Renal cortical epithelial cell (primary cell): ENCODE measurements around the gene MON1A. TPM values are rescaled to one million over a fixed set of nuclear protein-coding genes. Genes with fewer than 3 reads are reported as not detected.
A peak's percentile ranks its signal among the peaks of the same experiment; 100 is the strongest.

ENCODE experiments used
- DNase-seq: peaks from one replicate; pipeline ENCODE4 v3.0.0-alpha.2; 2011; ENCODE audit warnings: low read depth
- total RNA-seq: library from RNA; depleted of rRNA; stranded (reverse); fragments of >200 nt; gene quantifications from 2 replicates; pipeline ENCODE4 v1.2.3, GENCODE V29; 2014

Gene MON1A
- total RNA-seq, 1 donor from 2014 or later = 9.9 TPM

DNA sequence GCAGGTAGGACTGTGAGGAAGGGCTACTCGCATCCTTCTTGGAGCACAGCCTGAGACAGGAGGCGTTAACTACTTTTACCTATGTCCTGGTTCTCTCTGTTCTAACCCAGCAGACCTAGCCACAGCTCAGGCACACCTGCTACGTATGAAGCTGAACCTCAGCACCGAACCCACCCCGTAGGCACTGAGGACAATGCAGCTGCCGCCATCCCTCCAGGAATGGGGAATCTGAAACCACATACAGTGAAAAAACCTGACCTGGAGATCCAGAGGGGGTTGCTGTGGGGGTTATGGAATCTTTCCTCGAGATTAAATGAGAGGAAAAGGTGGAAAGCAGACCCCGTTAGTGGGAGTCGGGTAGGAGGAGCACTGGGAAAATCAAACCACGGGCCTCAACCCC lies 40.3 kb downstream of the MON1A start:
- no peak for DNase-seq

DNA sequence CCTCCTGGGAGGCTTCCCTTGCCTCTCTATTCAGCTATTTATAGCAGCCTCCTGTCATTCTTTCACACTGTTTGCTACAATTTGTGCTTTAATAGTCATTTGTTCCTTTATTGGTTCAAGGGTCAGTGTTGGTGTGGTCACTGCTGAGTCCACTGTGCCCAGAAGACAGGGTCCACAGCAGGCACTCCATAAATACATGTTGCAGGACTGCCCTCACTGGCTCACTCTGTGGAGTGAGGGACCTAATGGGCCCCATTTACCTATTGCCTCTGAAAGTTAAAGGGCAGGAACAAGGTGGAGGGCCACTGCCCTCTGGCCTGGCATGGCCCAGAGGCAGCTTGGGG lies 42.7 kb downstream of the MON1A start:
- no peak for DNase-seq

DNA sequence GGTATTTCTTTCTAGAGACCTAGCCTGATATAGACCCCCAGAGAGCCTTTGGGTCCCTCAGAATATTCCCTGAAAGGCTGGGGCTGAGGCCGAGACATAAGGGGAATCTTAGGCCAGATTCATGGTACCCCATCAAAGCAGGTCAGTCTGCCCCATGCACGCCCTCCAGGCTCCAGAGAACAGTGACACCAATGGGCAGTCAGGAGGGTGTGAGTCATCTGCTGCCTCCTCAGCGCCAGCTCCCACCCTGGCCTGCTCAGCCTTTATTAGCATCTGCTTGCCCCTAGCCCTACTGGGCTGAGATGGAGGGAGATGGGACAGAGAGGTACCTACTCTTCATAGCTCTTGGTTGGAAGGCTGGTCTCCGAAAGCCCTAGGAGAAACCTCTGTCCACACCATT lies 45.6 kb downstream of the MON1A start:
- DNase-seq = no peak

DNA sequence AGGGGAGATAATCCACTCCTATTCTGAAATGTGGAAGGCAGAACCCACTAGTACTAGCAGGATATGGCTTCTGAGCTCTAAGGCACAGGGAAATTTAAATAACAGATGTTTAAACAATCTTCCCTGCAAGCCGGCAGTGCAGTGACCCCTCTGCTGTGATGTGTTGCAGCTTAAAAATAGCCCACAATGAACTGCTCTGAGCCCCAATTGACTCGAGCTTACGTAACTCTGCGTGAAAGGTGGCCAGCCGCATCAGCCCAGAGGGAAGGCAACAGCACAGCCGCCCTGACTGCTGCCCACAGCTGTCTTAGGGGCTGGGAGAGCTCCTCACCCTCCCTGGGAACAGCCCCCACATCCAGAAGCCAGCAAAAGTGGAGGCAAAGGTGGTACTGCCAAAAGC lies 47.4 kb downstream of the MON1A start:
- DNase-seq = no peak

DNA sequence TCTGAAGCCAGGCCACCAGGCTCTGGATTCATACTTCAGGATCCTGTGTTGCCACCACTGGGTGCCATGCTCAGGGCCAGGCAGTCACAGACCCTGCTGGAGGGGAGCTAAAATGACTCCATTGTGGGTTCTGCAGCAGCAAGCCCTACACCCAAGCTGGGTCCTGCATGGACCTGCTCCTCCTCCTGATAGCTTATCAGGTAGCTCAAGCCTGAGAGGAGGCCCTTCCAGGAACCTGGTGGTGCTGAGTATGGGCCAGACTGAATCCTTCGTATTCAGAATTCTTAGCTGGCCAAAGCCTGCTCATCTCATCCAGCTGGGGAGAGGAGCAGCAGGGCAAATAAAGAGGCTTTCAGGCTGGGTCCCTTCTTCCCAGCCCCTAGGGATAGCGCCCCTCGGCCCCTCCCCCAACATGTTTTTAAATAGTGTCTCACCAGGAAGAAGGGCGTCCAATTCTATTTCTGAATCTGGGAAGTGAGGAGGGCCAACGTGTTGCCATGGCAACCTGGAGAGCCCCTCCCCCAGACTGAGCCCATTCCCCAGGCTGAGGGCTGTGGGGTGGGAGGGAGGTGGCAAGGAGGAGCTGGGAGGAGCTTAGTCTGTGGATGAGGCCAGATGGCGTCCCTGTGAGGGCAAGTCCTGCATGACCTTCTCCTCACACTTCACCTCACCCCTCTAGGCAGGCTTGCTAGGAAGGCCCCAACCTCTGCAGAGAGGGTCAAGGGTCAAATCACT lies 48.9 kb downstream of the MON1A start:
- DNase-seq = no peak

DNA sequence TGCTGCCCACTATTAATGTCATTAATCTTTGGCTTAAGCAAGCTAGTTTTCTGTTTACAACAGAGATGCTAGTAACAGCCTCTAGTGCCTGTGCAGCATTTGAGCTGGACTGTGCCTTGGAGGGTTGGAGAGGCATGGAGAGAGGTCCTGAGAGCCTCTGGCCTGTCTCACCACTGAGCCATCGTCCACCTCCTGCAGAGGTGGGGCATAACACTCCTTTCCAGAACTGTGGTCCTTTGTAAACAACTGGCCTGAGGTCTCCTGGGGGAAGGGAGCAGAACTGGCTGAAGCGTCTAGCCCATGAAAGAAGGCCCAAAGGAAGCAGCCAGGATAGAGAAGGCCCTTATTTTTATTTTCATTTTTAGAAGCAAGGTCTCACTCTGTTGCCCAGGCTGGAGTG lies 49.9 kb downstream of the MON1A start:
- no peak for DNase-seq

DNA sequence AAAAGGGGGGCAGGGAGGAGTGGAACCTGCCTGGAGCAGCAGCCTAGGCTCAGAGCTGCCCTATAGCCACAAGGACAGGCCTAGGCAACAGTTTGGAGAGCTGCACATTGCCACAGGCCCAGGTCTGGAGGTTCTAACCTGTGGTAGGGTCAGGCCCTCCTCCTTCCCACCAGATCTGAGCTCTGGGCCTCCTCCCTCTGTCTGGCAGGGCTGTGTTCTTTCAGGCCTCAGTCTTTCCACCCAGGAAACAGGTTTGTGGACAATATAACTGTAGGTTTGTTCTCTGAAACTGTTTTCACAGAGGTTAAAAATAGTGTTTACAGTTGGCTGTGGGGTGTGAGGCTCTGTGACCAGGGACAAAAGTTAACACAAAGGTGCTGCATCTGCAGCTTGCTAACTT lies 50.9 kb downstream of the MON1A start:
- no peak for DNase-seq

DNA sequence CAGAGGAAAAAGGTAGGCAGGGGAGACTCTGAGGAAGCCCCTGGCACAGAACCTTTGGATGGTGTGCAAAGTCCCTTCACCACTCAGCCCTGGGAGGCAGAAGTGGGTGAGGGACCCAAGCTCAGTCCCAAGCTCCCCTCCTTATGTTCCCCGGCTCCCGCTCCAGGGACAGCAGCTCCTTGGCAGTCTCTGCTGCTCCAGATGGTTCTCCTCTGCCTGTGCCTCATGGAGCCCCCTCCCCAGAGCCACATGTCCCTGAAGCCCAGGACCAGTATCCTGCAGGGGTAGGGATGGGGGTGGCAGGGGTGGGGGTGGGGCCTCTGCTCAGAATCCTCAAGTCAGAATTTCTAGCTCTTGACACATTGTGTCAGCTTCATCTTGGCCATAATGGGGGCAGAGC lies 51.9 kb downstream of the MON1A start:
- DNase-seq = no peak

DNA sequence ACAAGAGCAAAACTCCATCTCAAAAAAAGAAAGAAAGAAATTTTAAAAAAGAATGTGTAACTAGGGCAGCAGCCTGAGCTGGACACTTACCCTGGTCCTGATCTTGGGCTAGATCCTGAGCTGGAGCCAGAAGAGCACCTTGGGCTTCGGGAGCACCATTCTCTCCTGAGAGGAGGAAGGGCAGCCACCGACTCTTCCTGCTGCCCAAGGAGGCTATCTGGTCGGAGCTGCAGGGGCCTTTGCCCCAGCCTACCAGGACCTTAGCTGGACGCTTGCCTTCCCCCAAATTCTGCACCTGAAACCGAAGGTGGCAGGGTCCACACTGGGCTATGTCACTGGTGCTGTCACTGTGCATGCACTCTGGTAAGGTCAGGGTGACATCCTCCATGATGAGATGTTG lies 53.0 kb downstream of the MON1A start:
- DNase-seq = no peak

DNA sequence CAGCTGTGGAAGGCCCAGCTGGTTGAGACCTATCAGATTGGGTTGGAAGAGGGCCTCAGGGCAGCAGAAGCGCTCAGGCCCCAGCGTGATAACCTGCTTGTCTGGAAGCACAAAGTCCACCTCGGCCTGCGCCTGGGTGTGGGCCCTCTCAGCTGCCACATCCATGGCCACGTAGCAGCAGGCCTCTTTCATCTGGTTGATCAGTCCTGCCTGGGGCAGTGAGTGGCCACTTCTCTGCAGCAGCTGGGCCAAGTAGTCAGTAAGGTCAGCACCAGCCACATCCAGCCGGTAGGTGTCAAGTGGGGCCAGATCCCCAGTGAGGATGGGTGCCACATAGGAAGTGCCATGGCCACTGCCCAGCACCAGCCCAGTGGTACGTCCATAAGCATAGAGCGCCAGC lies 56.0 kb downstream of the MON1A start:
- no peak for DNase-seq

DNA sequence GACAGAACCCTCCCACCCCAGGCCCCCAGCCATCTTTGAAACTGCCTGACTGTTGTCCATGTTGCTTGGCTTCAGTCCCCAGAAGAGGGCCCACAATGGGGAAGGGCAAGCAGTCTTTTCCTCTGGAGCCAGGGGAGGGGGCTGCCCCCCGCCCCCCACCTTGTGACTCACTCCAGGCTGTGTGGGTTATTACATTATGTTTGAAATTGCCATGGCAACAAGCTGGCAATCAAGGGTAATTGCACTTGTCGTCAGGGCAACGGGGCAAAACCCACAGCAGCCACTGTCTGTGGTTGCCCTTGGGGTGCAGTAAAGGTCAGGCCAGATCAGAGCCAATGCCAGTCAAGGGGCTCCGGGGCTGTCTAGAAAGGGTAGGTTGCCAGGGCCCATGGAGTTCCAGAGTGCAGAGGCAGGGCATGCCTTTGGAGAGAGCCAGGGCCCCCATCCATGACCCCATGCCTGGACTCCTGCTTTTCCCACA lies 56.8 kb downstream of the MON1A start:
- DNase-seq = peak; percentile 66

DNA sequence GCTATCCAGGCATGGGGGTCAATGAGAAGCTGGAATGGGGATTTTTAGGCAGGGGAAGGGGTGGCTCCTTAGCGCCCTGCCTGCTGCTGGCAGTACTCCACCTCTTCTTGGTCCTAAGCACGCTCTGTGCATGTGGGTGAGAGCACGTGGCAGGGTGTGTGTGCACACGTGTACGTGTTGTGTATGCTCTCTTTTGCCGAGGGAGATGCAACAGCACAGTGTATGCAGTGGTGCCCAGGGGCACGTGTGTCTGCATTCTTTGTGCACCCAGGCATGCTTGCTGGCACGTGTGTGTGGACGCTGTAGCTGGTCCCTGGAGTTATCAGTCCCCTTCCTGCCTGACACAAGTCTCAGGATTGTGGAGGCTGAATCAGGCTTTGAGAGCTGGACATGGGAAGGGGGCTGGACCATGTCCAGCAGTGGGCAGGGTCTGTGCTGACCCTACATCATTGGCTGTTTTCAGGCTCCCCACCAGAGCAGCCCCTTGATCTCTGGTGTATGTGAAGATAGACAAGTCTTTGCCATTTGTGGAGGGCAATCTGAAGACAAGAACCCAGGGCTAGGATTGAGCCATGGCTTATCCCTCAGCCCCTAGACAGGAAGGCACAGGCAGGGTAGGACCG lies 58.0 kb downstream of the MON1A start:
- no peak for DNase-seq

DNA sequence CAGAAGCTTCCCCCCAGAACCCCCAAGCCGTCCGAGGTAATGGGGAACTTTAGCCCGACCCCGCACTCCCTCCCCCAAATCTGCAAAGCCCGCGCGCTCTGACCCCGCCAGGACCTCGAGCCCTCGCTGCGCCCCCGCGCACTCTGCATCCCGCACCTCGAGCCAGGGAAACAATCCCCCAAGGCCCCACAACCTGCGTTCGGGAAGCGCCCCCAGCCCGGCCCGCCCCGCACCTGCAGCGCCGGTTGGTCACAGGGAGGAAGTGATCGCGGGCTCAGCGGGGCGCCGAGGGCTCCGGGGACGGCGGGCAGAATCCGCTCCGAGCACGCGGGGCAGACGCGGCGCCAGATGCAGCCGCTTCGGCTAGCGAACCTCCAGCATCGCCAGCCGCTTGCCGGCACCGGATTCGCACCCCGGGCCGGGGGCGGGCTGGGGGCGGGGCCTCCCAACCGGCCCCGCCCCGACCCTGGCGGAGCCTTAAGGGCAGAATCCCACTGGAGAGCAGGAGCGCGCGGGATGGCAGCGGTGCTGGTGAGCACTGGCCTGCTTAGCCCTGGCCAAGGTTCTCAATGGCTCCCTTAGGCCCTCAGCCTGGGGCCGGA lies 60.0 kb downstream of the MON1A start, which contains the start of gene CAMKV:
CAMKV (minus strand) TSS at position 382 of the 602 bp plus-strand sequence. CDS start 7,518 bp downstream, outside the sequence.
- no peak for DNase-seq

DNA sequence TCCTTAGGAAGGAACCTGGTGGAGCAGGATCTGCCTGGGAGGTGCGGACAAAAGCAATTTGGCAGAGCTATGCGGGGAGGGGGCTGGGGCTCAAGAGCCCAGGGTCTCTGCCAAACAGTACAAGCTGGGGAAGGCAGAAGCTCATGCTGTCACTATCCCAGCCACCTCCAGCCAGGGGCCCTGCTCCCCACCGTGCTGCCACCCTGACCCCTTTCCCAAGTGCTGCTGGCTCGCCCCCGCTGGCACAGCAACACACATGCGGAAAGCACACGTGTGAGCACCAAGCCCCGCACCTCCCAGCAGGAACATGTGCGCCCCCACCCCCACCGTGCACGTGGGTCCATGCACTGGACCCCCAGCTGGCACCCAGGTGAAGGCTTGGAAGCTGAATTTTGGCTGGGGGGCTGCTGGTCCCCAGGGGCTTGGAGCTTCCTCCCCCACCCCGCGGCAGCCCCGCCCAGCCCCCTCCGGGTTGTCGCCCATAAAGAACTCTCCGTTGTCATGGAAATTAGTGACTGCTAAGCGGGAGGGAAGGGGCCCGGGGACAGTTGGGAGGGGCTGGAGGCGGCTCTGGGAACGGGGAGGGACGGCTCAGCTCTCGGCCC lies 60.6 kb downstream of the MON1A start:
- no peak for DNase-seq

DNA sequence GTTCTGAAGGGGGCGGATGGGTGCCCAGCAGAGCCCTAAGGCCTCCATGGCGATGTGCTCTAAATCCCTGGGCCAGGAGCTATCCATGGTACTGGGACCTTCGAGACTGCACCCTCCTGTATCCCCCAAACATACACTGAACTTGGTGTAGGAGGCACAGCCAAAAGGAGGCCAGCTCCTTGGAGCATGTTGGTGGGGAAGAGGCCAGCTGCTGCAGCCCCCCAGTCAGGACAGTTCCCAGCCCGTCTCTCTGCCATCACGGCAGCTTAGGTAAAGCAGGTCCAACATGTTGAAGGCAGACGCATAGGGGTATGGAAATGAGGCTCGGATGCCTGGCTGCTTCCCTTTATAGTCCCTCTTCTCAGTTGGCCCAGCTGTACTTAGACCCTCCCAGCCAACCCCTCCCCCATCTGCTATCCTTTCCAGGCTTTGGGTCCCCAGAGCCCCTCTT lies 61.7 kb downstream of the MON1A start:
- DNase-seq = peak; percentile 31

DNA sequence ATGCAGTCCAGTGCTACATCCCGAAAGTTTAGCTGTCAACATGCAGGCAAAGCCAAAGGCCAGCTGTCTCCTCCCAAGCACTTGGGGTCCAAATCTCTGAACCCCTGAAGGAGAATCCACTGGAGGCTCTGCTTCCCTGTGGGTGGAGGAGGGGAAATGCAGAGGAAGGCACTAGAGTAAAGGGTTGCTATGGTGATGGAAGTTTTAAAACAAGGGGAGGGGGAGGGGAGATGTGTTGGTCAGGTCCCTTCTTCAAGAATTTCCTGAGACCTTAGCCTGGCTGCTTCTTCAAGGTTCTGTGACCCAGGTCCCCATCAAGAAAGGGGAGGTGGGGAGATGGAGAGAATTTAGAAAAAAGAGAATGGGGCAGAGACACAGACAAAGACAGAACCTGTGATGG lies 62.2 kb downstream of the MON1A start:
- DNase-seq = no peak

DNA sequence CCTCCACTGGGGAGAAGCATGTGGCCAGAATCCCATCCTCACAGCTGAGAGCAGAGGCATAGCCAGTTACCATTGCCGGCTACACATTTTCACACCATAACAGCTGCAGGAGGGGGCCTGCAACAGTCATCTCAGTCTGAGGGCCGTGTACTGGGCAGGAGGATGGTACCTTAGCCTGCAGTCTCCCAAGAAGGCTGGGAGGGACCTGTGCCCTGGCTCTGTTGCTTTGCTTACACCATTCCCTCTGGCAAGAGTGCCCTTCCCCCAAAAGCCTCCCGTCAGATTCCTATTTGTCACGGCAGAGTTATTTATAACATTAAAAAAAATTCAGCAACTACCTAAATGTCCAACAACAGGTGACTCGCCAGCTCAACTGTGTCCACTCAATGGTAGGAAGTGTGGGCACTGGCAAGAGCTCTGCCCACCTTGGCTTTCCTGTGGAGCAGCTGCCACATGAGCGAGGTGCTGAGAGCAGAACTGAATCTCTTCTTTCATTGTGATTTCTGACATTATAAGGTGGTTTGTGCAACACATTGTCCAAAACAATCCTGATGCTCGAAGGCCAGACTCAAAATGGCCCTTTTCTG lies 64.3 kb downstream of the MON1A start:
- DNase-seq = no peak

DNA sequence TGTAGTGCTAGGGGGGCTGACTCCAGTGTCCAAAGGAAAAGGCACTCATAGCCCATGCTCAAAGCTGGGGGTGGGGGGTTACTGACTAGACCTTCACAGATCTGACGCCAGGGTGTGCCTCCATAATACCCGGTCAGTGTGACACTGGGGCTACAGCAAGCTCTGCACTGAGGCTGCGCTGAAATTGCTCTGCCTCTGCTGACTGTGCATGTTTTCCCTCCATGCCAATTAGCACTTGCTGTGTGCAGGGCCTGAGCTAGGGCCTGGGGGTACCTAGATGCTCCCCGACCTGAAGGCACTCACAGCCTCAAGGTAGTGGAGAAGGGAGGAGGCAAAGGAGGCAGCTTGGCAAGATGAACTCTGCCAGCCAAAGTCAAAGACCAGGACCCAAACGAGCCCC lies 65.1 kb downstream of the MON1A start:
- no peak for DNase-seq

DNA sequence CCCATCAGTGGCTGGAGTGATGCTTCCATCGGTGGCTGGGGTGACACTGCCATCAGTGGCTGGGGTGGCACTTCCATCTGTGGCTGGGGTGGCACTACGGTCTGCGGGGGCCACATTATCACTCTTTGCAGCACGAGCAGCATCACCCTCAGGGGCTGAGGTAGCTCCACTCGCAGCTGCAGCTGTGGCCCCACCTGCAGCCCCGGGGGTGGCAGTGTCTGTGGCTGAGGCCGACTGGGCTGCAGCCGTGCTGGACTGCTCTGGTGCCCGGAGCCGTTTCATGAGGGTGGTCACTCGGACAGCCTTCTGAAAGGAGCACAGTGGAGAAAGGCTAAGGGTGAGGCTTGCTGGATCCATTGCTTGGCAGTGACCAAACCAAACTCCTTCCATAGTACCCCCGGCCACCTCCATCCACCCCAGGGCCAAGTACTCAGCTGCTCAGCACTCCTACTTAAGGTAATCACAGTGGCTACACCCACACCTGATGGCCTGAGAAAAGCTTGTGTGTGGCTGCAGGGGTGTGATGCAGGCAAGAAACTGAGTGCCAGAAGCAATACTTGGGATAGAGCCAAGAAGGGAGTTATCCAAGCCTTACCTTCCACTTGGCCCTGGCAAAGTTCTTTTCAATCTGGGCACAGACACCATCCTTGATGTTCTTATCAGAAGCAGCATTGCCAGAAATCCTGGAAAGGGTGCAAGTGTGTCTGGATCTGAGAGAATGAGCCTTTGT lies 69.9 kb downstream of the MON1A start:
- no peak for DNase-seq
